ENCODE results near the gene DHX34. TPM values are rescaled to one million over a fixed set of nuclear protein-coding genes. Genes with fewer than 3 reads are reported as not detected.
A peak's percentile ranks its signal among the peaks of the same experiment; 100 is the strongest.

DHX34 gene
- total and polyA plus RNA-seq, 2 experiments from 2014 or later: 16.1 to 33.7 TPM

DNA sequence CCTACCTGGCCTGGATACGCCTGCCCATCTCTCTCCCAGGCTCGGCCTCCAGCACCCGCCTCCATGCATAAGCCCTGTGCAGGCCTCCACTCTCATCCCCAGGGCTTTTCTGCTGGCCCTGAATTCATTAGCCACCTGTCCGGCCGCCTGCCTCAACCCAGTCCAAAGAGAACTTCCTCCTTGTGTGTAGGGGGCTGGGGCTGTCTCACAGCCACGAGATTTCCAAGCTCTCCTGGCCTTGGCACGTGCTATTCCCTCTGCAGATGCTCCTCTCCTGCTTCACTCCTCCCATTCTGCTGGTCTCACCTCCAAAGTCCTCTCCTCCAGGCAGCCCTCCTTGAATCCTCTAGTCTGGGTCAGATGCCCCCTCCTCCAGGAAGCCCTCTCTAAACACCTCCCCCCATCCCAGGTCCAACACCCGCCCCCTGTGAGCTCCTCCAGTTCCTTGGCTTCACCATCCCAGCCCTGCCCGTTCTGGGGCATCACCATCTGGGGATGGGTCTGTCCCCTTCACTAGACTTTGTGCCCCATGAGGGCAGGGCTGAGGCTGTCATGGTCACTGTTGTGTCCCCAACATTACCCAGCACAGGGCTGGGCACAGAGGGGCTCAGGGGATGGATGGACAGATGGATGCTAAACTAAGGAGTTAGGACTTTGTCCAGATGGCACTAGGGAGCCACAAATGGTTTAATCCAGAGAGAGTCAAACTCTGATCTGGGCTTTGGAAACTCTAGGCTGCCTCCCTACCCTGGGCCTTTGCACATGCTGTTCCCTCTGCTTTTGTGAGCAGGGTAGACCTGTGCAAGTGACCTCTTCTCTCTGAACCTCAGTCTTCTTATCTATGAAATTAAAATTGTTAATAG, 55.5 kb downstream of the DHX34 start:
- TF ChIP-seq, protein P1, sequence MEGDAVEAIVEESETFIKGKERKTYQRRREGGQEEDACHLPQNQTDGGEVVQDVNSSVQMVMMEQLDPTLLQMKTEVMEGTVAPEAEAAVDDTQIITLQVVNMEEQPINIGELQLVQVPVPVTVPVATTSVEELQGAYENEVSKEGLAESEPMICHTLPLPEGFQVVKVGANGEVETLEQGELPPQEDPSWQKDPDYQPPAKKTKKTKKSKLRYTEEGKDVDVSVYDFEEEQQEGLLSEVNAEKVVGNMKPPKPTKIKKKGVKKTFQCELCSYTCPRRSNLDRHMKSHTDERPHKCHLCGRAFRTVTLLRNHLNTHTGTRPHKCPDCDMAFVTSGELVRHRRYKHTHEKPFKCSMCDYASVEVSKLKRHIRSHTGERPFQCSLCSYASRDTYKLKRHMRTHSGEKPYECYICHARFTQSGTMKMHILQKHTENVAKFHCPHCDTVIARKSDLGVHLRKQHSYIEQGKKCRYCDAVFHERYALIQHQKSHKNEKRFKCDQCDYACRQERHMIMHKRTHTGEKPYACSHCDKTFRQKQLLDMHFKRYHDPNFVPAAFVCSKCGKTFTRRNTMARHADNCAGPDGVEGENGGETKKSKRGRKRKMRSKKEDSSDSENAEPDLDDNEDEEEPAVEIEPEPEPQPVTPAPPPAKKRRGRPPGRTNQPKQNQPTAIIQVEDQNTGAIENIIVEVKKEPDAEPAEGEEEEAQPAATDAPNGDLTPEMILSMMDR (IDR thresholded peaks at IDR 0.05; ENCODE audit: low read depth, low read length): no peak
- Histone ChIP-seq H3K9me3 (ENCODE audit: low read depth) (no peaks in the 10 kb centered on the region), H3K4me1 (ENCODE audit: low read depth) (no peaks in the 10 kb centered on the region), H3K27me3 (no peaks in the 10 kb centered on the region), H3K4me3 (no peak overlapping the region), H3K36me3 (no peaks in the 10 kb centered on the region), H3K27ac (no peak overlapping the region)
- DNase-seq (ENCODE audit: low read depth in 1 of 2, low spot score in 1 of 2): no peak

DNA sequence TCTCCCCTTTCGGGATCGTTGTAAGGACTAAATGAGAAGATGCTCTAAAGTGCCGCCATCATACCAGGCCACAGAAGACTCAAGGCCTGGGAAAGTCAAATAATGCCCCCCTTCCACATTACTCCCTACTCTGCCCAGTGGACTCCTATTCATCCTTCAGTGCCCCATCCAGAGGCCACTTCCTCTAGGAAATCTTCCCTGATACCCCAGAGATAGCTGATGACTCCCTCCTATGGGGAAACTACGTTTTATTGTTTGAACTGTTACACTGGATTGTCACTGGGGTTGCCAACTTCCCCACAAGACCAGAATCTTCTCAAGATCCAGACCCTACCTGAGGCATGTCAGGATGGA, 56.1 kb downstream of the DHX34 start:
- no peaks in the 10 kb centered on the region for H3K36me3 ChIP-seq
- no peaks in the 10 kb centered on the region for H3K27me3 ChIP-seq
- no peaks in the 10 kb centered on the region for H3K4me1 ChIP-seq (ENCODE audit: low read depth)
- TF ChIP-seq, protein P1 (IDR thresholded peaks at IDR 0.05; ENCODE audit: low read depth, low read length): no peak
- DNase-seq (ENCODE audit: low read depth in 1 of 2, low spot score in 1 of 2): no peak
- H3K4me3 ChIP-seq: no peak overlapping the region
- H3K9me3 ChIP-seq (ENCODE audit: low read depth): no peaks in the 10 kb centered on the region
- H3K27ac ChIP-seq: no peak overlapping the region

- TF ChIP-seq, protein P1 (IDR thresholded peaks at IDR 0.05; ENCODE audit: low read depth, low read length): no peak
- no peak for DNase-seq (ENCODE audit: low read depth in 1 of 2, low spot score in 1 of 2)
- no peaks in the 10 kb centered on the region for H3K36me3 ChIP-seq
- no peaks in the 10 kb centered on the region for H3K27me3 ChIP-seq
- no peaks in the 10 kb centered on the region for H3K9me3 ChIP-seq (ENCODE audit: low read depth)
- H3K4me1 ChIP-seq (ENCODE audit: low read depth): no peaks in the 10 kb centered on the region
- H3K27ac ChIP-seq: no peak overlapping the region
- no peak overlapping the region for H3K4me3 ChIP-seq
These were observed 56.8 kb downstream of the DHX34 start for GRCh38 chr19:47405854-47406417.

DNA sequence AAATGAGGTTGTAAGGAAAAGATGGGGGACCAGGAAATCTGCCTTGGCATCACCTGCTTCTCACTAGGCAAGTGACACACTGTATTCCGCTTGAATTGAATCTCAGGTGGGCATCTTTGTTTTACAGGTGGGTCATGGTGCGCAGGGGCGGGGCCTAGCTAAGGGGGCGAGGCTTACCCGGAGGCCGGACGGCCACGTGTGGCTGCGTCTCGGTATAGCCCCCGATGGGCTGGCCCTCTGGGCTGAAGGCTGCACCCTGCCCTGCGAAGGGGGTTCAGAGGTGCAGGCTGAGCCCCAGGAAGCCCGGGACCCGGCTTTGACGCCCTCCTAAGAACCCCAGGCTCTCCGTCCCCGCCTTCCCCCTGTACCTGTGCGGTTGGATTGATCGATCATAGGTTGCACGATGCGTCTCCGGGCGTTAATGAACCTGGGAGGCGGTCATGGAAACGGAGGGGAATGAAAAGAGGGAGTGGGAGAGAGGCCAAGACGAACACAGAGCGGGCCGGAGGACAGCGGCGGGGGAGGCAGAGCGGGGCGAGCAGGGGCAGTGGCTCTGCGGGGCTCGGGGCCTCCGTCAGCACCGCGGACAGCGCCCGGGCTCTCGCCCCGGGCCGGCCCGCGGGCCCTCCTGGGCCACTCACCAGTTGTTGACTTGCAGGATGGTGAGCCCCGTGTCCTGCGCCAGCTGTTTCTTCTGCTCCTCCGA, 57.7 kb downstream of the DHX34 start:
- Histone ChIP-seq H3K4me3 (no peak overlapping the region), H3K4me1 (ENCODE audit: low read depth) (no peaks in the 10 kb centered on the region), H3K9me3 (ENCODE audit: low read depth) (no peaks in the 10 kb centered on the region), H3K27me3 (no peaks in the 10 kb centered on the region), H3K36me3 (no peaks in the 10 kb centered on the region), H3K27ac (no peak overlapping the region)
- TF ChIP-seq, protein P1 (IDR thresholded peaks at IDR 0.05; ENCODE audit: low read depth, low read length): no peak
- peak; percentile 34 to 84 for DNase-seq (ENCODE audit: low read depth in 1 of 2, low spot score in 1 of 2)

- H3K4me3 ChIP-seq: no peak overlapping the region
- H3K27ac ChIP-seq: no peak overlapping the region
- TF ChIP-seq, protein P1 (IDR thresholded peaks at IDR 0.05; ENCODE audit: low read depth, low read length): no peak
- no peaks in the 10 kb centered on the region for H3K27me3 ChIP-seq
- DNase-seq (ENCODE audit: low read depth in 1 of 2, low spot score in 1 of 2): no peak
- no peaks in the 10 kb centered on the region for H3K9me3 ChIP-seq (ENCODE audit: low read depth)
- no peaks in the 10 kb centered on the region for H3K4me1 ChIP-seq (ENCODE audit: low read depth)
- no peaks in the 10 kb centered on the region for H3K36me3 ChIP-seq
These were observed 58.3 kb downstream of the DHX34 start for GRCh38 chr19:47407417-47407774.

Measured in cardiac muscle cell (in vitro differentiated cells and primary cell).